GM12878 (cell line): ENCODE data around the gene PHC1. TPM values are rescaled to one million over a fixed set of nuclear protein-coding genes. Genes with fewer than 3 reads are reported as not detected.

Source experiments
- CHD2 ChIP-seq: IDR thresholded peaks from 2 replicates; pipeline ENCODE4 v1.6.1; 2011; ENCODE audit warnings: low read depth, low read length, improper control_type of control experiment, borderline replicate concordance
- GATAD2B ChIP-seq: fragments of 450-650 bp; conservative IDR thresholded peaks from 2 replicates; pipeline ENCODE4 v1.6.1; 2017; ENCODE audit warnings: low read depth, mild to moderate bottlenecking, moderate library complexity
- MAX ChIP-seq: IDR thresholded peaks from 2 replicates; pipeline ENCODE4 v1.6.1; 2012; ENCODE audit warnings: low read depth, low read length, improper control_type of control experiment
- polyA plus RNA-seq, 11 experiments: library from polyadenylated mRNA; depleted of rRNA in 4 of 11; unstranded in 6 of 11; stranded (reverse) in 5 of 11; fragments of >200 nt; fragmentation: Nextera tagmentation in 4 of 11; fragmentation: Illumina TruSeq in 1 of 11; extraction: Ambion mirVana in 4 of 11; extraction: Trizol in 1 of 11; gene quantifications; 1 replicate in 1 of 11; 2 replicates in 10 of 11; pipeline versions ENCODE4 v1.2.1 to v1.2.3, GENCODE V29; 2011 to 2016; ENCODE audit warnings: inconsistent platforms in 2 of 11, missing spikeins in 2 of 11, low read depth in 1 of 11
- total RNA-seq, 4 experiments: library from RNA; depleted of rRNA in 3 of 4; stranded (reverse); fragments of >200 nt in 3 of 4; fragmentation: Illumina TruSeq in 1 of 4; extraction: Trizol in 1 of 4; gene quantifications; 2 replicates each; pipeline versions ENCODE4 v1.2.1 to v1.2.3, GENCODE V29; 2013 to 2021
- TF ChIP-seq, protein P1 (sequence below): IDR thresholded peaks from 2 replicates; pipeline ENCODE4 v1.6.1; 2012; ENCODE audit warnings: low read depth, low read length, improper control_type of control experiment
- TF ChIP-seq, protein P2 (sequence below): fragments of 450-650 bp; IDR thresholded peaks from 2 replicates; pipeline ENCODE4 v1.6.1; 2016; ENCODE audit warnings: mild to moderate bottlenecking
- TF ChIP-seq, protein P3 (sequence below): fragments of 450-650 bp; IDR thresholded peaks from 2 replicates; pipeline ENCODE4 v1.6.1; 2017; ENCODE audit warnings: mild to moderate bottlenecking, moderate library complexity
- TF ChIP-seq, protein P4 (sequence below): fragments of 450-650 bp; IDR thresholded peaks from 2 replicates; pipeline ENCODE4 v1.6.1; 2017; ENCODE audit warnings: low read depth, mild to moderate bottlenecking, moderate library complexity
- TF ChIP-seq, protein P5 (sequence below): IDR thresholded peaks from 2 replicates; pipeline ENCODE4 v1.6.1; 2012; ENCODE audit warnings: mild to moderate bottlenecking, low read depth, low read length
- TF ChIP-seq, protein P6 (sequence below): IDR thresholded peaks from 2 replicates; pipeline ENCODE4 v1.6.1; 2011; ENCODE audit warnings: mild to moderate bottlenecking, low read depth, low read length, moderate library complexity; ENCODE audit not compliant: insufficient replicate concordance

PHC1 gene
- total and polyA plus RNA-seq, 10 of the 15 experiments (the other 5 are each of a cell fraction or from before 2014, with no cell fraction given) = 0.50 to 16.3 (median 2.1) TPM

GRCh38 chr12:8950702-8951478 lies 36.6 kb downstream of the PHC1 start (continued):
- TF ChIP-seq, protein P1, sequence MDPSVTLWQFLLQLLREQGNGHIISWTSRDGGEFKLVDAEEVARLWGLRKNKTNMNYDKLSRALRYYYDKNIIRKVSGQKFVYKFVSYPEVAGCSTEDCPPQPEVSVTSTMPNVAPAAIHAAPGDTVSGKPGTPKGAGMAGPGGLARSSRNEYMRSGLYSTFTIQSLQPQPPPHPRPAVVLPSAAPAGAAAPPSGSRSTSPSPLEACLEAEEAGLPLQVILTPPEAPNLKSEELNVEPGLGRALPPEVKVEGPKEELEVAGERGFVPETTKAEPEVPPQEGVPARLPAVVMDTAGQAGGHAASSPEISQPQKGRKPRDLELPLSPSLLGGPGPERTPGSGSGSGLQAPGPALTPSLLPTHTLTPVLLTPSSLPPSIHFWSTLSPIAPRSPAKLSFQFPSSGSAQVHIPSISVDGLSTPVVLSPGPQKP = no peak
- TF ChIP-seq, protein P2, sequence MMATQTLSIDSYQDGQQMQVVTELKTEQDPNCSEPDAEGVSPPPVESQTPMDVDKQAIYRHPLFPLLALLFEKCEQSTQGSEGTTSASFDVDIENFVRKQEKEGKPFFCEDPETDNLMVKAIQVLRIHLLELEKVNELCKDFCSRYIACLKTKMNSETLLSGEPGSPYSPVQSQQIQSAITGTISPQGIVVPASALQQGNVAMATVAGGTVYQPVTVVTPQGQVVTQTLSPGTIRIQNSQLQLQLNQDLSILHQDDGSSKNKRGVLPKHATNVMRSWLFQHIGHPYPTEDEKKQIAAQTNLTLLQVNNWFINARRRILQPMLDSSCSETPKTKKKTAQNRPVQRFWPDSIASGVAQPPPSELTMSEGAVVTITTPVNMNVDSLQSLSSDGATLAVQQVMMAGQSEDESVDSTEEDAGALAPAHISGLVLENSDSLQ = no peak
- TF ChIP-seq, protein P3, sequence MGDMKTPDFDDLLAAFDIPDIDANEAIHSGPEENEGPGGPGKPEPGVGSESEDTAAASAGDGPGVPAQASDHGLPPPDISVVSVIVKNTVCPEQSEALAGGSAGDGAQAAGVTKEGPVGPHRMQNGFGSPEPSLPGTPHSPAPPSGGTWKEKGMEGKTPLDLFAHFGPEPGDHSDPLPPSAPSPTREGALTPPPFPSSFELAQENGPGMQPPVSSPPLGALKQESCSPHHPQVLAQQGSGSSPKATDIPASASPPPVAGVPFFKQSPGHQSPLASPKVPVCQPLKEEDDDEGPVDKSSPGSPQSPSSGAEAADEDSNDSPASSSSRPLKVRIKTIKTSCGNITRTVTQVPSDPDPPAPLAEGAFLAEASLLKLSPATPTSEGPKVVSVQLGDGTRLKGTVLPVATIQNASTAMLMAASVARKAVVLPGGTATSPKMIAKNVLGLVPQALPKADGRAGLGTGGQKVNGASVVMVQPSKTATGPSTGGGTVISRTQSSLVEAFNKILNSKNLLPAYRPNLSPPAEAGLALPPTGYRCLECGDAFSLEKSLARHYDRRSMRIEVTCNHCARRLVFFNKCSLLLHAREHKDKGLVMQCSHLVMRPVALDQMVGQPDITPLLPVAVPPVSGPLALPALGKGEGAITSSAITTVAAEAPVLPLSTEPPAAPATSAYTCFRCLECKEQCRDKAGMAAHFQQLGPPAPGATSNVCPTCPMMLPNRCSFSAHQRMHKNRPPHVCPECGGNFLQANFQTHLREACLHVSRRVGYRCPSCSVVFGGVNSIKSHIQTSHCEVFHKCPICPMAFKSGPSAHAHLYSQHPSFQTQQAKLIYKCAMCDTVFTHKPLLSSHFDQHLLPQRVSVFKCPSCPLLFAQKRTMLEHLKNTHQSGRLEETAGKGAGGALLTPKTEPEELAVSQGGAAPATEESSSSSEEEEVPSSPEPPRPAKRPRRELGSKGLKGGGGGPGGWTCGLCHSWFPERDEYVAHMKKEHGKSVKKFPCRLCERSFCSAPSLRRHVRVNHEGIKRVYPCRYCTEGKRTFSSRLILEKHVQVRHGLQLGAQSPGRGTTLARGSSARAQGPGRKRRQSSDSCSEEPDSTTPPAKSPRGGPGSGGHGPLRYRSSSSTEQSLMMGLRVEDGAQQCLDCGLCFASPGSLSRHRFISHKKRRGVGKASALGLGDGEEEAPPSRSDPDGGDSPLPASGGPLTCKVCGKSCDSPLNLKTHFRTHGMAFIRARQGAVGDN = no peak
- TF ChIP-seq MAX (no peak), GATAD2B (no peak), CHD2 (no peak)
- TF ChIP-seq, protein P4, sequence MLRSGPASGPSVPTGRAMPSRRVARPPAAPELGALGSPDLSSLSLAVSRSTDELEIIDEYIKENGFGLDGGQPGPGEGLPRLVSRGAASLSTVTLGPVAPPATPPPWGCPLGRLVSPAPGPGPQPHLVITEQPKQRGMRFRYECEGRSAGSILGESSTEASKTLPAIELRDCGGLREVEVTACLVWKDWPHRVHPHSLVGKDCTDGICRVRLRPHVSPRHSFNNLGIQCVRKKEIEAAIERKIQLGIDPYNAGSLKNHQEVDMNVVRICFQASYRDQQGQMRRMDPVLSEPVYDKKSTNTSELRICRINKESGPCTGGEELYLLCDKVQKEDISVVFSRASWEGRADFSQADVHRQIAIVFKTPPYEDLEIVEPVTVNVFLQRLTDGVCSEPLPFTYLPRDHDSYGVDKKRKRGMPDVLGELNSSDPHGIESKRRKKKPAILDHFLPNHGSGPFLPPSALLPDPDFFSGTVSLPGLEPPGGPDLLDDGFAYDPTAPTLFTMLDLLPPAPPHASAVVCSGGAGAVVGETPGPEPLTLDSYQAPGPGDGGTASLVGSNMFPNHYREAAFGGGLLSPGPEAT = no peak
- TF ChIP-seq, protein P5, sequence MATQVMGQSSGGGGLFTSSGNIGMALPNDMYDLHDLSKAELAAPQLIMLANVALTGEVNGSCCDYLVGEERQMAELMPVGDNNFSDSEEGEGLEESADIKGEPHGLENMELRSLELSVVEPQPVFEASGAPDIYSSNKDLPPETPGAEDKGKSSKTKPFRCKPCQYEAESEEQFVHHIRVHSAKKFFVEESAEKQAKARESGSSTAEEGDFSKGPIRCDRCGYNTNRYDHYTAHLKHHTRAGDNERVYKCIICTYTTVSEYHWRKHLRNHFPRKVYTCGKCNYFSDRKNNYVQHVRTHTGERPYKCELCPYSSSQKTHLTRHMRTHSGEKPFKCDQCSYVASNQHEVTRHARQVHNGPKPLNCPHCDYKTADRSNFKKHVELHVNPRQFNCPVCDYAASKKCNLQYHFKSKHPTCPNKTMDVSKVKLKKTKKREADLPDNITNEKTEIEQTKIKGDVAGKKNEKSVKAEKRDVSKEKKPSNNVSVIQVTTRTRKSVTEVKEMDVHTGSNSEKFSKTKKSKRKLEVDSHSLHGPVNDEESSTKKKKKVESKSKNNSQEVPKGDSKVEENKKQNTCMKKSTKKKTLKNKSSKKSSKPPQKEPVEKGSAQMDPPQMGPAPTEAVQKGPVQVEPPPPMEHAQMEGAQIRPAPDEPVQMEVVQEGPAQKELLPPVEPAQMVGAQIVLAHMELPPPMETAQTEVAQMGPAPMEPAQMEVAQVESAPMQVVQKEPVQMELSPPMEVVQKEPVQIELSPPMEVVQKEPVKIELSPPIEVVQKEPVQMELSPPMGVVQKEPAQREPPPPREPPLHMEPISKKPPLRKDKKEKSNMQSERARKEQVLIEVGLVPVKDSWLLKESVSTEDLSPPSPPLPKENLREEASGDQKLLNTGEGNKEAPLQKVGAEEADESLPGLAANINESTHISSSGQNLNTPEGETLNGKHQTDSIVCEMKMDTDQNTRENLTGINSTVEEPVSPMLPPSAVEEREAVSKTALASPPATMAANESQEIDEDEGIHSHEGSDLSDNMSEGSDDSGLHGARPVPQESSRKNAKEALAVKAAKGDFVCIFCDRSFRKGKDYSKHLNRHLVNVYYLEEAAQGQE = no peak
- TF ChIP-seq, protein P6, sequence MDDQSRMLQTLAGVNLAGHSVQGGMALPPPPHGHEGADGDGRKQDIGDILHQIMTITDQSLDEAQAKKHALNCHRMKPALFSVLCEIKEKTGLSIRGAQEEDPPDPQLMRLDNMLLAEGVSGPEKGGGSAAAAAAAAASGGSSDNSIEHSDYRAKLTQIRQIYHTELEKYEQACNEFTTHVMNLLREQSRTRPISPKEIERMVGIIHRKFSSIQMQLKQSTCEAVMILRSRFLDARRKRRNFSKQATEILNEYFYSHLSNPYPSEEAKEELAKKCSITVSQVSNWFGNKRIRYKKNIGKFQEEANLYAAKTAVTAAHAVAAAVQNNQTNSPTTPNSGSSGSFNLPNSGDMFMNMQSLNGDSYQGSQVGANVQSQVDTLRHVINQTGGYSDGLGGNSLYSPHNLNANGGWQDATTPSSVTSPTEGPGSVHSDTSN = no peak
